Epidermal melanocyte (primary cell): ENCODE measurements around the gene MFAP4.

Experiments
- DNase-seq: peaks from one replicate; pipeline ENCODE4 v3.0.0; 2011; ENCODE audit warnings: low spot score; ENCODE audit not compliant: insufficient read length

The MFAP4 gene

GRCh38 chr17:19386974-19387920 lies at the start of gene MFAP4:
MFAP4 (minus strand) TSS chr17:19387190; CDS start chr17:19387155, 35 bp downstream.
- DNase-seq: no peak

GRCh38 chr17:19433727-19434340 lies 46.8 kb upstream of the MFAP4 start:
- no peak for DNase-seq

GRCh38 chr17:19433255-19433654 lies 46.3 kb upstream of the MFAP4 start:
- DNase-seq: no peak

GRCh38 chr17:19431691-19432090 lies 44.7 kb upstream of the MFAP4 start:
- DNase-seq: no peak

GRCh38 chr17:19426631-19427030 lies 39.6 kb upstream of the MFAP4 start:
- no peak for DNase-seq

- no peak for DNase-seq
These were observed 38.2 kb upstream of the MFAP4 start for GRCh38 chr17:19424934-19425868.

- no peak for DNase-seq
These were observed 34.9 kb upstream of the MFAP4 start for GRCh38 chr17:19421926-19422325.

- DNase-seq: no peak
These were observed 34.2 kb upstream of the MFAP4 start for GRCh38 chr17:19421219-19421618.

- DNase-seq: no peak
These were observed 31.4 kb upstream of the MFAP4 start for GRCh38 chr17:19418251-19418992.

GRCh38 chr17:19417611-19418010 lies 30.6 kb upstream of the MFAP4 start:
- DNase-seq: no peak

GRCh38 chr17:19415806-19416775 lies 29.1 kb upstream of the MFAP4 start:
- no peak for DNase-seq

GRCh38 chr17:19415311-19415710 lies 28.3 kb upstream of the MFAP4 start:
- no peak for DNase-seq

- no peak for DNase-seq
These were observed 27.6 kb upstream of the MFAP4 start for GRCh38 chr17:19414396-19415280.

- no peak for DNase-seq
These were observed 26.8 kb upstream of the MFAP4 start for GRCh38 chr17:19413761-19414160.

GRCh38 chr17:19412984-19413383 lies 26.0 kb upstream of the MFAP4 start:
- no peak for DNase-seq

GRCh38 chr17:19412510-19412909 lies 25.5 kb upstream of the MFAP4 start:
- DNase-seq: no peak

GRCh38 chr17:19411631-19412030 lies 24.6 kb upstream of the MFAP4 start:
- no peak for DNase-seq

- no peak for DNase-seq
These were observed 24.1 kb upstream of the MFAP4 start, which contains the start of gene RNF112 for GRCh38 chr17:19410875-19411620. RNF112 (plus strand) TSS chr17:19411232; CDS start chr17:19411409, 177 bp downstream.
